H1 (cell line): ENCODE results near the gene DDX1. TPM values are rescaled to one million over a fixed set of nuclear protein-coding genes. Genes with fewer than 3 reads are reported as not detected.

ENCODE experiments used
- CBX5 ChIP-seq: fragments of 300-800, 300-1000 bp; sonication (generic); IDR thresholded peaks from 2 replicates; pipeline ENCODE4 v1.7.1; 2016; ENCODE audit warnings: antibody characterized with exemption, low read length, low read depth
- CHD2 ChIP-seq: IDR thresholded peaks from 2 replicates; pipeline ENCODE4 v1.6.1; 2012; ENCODE audit warnings: low read length, improper control_type of control experiment
- EGR1 ChIP-seq: IDR thresholded peaks from 2 replicates; pipeline ENCODE4 v1.6.1; 2011; ENCODE audit warnings: low read depth, low read length, borderline replicate concordance
- NRF1 ChIP-seq: IDR thresholded peaks from 2 replicates; pipeline ENCODE4 v1.6.1; 2011; ENCODE audit warnings: mild to moderate bottlenecking, low read depth, low read length, improper control_type of control experiment
- RNF2 ChIP-seq: fragments of 200-900, 300-1000 bp; sonication (generic); IDR thresholded peaks from 2 replicates; pipeline ENCODE4 v1.7.1; 2016; ENCODE audit warnings: borderline replicate concordance, low read depth, mild to moderate bottlenecking, antibody characterized with exemption, low read length; ENCODE audit not compliant: poor library complexity, severe bottlenecking; ENCODE audit errors: missing control alignments
- SP1 ChIP-seq: IDR thresholded peaks from 2 replicates; pipeline ENCODE4 v1.6.1; 2011; ENCODE audit warnings: low read depth, low read length
- SUZ12 ChIP-seq: fragments of 200-600 bp; sonication (generic); IDR thresholded peaks from 2 replicates; pipeline ENCODE4 v1.6.1; 2012; ENCODE audit warnings: mild to moderate bottlenecking, inconsistent platforms, low read length, moderate library complexity, mixed read lengths
- polyA plus RNA-seq, 7 experiments: library from polyadenylated mRNA; depleted of rRNA in 3 of 7; stranded (reverse) in 5 of 7; unstranded in 2 of 7; fragments of >200 nt in 5 of 7; fragments of 200-250 nt in 2 of 7; gene quantifications; 1 replicate in 5 of 7; 2 replicates in 1 of 7; 4 replicates in 1 of 7; pipeline versions ENCODE4 v1.2.1 to v1.2.3, GENCODE V29; 2011 to 2013; ENCODE audit warnings: missing spikeins in 2 of 7, mixed read lengths in 2 of 7
- total RNA-seq: library from RNA; stranded (reverse); fragmentation: NEBNext Ultra II Directional; extraction: Animal tissue kit (Norgen Biotek cat#: 25700); gene quantifications from 2 replicates; pipeline ENCODE4 v1.2.1, GENCODE V29; 2021

DDX1 gene
- total and polyA plus RNA-seq, 2 of the 8 experiments (the other 6 are each of a cell fraction or from before 2014, with no cell fraction given), result 51.1 to 161 TPM

DNA sequence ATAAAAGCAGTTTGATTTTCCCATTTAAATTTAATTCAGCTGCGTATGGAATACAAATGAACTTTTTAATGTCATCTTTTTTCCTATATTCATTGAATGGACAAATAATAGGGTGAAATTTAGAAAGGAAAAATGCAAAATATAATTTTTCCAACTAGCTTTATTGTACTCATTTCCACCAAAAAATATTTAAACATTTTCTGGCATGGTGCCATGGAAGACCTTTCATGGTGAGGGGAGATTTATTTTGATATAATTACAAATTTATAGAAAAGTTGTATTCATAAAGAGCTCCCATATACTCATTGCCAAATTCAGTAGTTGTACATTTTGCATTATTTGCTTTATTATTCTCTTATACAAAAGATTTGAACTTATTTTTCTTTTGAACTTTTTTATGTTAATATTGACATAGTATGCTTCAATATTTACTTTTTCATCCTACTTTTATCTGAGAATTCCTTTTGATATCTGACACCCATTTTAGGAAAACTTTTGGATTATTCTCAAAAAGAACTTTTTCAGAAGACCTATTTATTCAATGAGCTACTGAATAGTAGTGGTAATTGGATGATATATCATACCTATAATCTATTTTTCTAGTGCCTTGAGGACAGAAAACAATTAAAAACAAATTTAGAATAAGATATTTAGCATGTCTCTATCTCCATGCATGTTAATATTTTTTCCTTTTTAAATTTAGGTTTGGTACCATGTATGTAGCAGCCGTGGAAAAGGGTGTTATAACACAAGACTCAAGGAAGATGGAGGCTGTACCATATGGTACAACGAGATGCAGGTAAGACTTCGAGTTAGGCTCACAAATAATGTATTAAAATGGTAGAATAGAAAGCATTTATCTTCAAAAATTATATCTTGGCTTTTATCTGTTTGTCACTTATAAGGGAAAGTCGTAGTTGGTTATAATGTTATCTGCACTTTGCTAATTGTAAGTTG, 37.5 kb downstream of the DDX1 start (continued):
- TF ChIP-seq CHD2 (no peak), SP1 (no peak), RNF2 (no peak), SUZ12 (no peak), CBX5 (no peak), EGR1 (no peak), NRF1 (no peak)
- TF ChIP-seq, all 59 proteins: peak for 0
